HepG2 (cell line): ENCODE measurements around the gene UBC. TPM values are rescaled to one million over a fixed set of nuclear protein-coding genes. Genes with fewer than 3 reads are reported as not detected.

Experiments used
- CBX5 ChIP-seq: sonication (generic); formaldehyde crosslinking; IDR thresholded peaks from 2 replicates; pipeline ENCODE4 v1.4.0; 2020; ENCODE audit warnings: missing genetic modification reagents, borderline replicate concordance
- DNMT1 ChIP-seq: sonication (generic); formaldehyde crosslinking; IDR thresholded peaks from 2 replicates; pipeline ENCODE4 v1.5.1; 2020; ENCODE audit warnings: mild to moderate bottlenecking, missing genetic modification reagents
- FOXM1 ChIP-seq: sonication (generic); formaldehyde crosslinking; IDR thresholded peaks from 2 replicates; pipeline ENCODE4 v1.5.0; 2020; ENCODE audit warnings: missing genetic modification reagents
- HCFC1 ChIP-seq: fragments of 150-350 bp; IDR thresholded peaks from 2 replicates; pipeline ENCODE4 v1.6.1; 2014; ENCODE audit warnings: low read depth, low read length
- HES4 ChIP-seq: sonication (generic); formaldehyde crosslinking; IDR thresholded peaks from 2 replicates; pipeline ENCODE4 v1.9.0; 2021; ENCODE audit warnings: mild to moderate bottlenecking, missing genetic modification reagents, borderline replicate concordance
- HNF4G ChIP-seq, 2 experiments: sonication (generic) in 1 of 2; formaldehyde crosslinking in 1 of 2; IDR thresholded peaks; 2 replicates each; pipeline versions ENCODE4 v1.4.0 to v1.6.1; 2011 to 2020; ENCODE audit warnings: borderline replicate concordance in 2 of 2, low read depth in 2 of 2, mild to moderate bottlenecking in 2 of 2, low read length in 1 of 2, missing genetic modification reagents in 1 of 2, moderate library complexity in 1 of 2
- KLF13 ChIP-seq: sonication (generic); formaldehyde crosslinking; IDR thresholded peaks from 2 replicates; pipeline ENCODE4 v1.4.0; 2020; ENCODE audit warnings: mild to moderate bottlenecking, missing genetic modification reagents
- MEIS2 ChIP-seq: sonication (generic); formaldehyde crosslinking; IDR thresholded peaks from 2 replicates; pipeline ENCODE4 v1.9.0; 2021; ENCODE audit warnings: mild to moderate bottlenecking, missing genetic modification reagents
- MTF1 ChIP-seq: sonication (generic); formaldehyde crosslinking; IDR thresholded peaks from 2 replicates; pipeline ENCODE4 v1.5.0; 2020; ENCODE audit warnings: missing genetic modification reagents
- NFE2L2 ChIP-seq: fragments of 150-350 bp; IDR thresholded peaks from 2 replicates; pipeline ENCODE4 v1.6.1; 2014; ENCODE audit warnings: low read length
- NPAS2 ChIP-seq: sonication (generic); formaldehyde crosslinking; IDR thresholded peaks from 2 replicates; pipeline ENCODE4 v1.8.0; 2022; ENCODE audit warnings: mild to moderate bottlenecking, missing genetic modification reagents, borderline replicate concordance
- RARG ChIP-seq: sonication (generic); formaldehyde crosslinking; IDR thresholded peaks from 2 replicates; pipeline ENCODE4 v1.4.0; 2020; ENCODE audit warnings: low read depth, mild to moderate bottlenecking, missing genetic modification reagents
- SCMH1 ChIP-seq: sonication (generic); formaldehyde crosslinking; IDR thresholded peaks from 2 replicates; pipeline ENCODE4 v1.9.0; 2021; ENCODE audit warnings: missing genetic modification reagents, mild to moderate bottlenecking, borderline replicate concordance
- SP5 ChIP-seq: IDR thresholded peaks from 2 replicates; pipeline ENCODE4 v1.6.1; 2016; ENCODE audit warnings: low read depth, borderline replicate concordance
- TRIM24 ChIP-seq: sonication (generic); formaldehyde crosslinking; IDR thresholded peaks from 2 replicates; pipeline ENCODE4 v1.8.0; 2022; ENCODE audit warnings: mild to moderate bottlenecking, missing genetic modification reagents
- ZMYM4 ChIP-seq: sonication (generic); formaldehyde crosslinking; IDR thresholded peaks from 2 replicates; pipeline ENCODE4 v1.8.1; 2023; ENCODE audit warnings: mild to moderate bottlenecking, missing genetic modification reagents
- ZNF121 ChIP-seq: sonication (generic); formaldehyde crosslinking; IDR thresholded peaks from 2 replicates; pipeline ENCODE4 v1.5.0; 2020; ENCODE audit warnings: mild to moderate bottlenecking, missing genetic modification reagents
- ZNF124 ChIP-seq: sonication (generic); formaldehyde crosslinking; IDR thresholded peaks from 2 replicates; pipeline ENCODE4 v1.4.0; 2020; ENCODE audit warnings: missing genetic modification reagents
- ZNF318 ChIP-seq: sonication (generic); formaldehyde crosslinking; IDR thresholded peaks from 2 replicates; pipeline ENCODE4 v1.4.0; 2020; ENCODE audit warnings: mild to moderate bottlenecking, missing genetic modification reagents
- ZNF614 ChIP-seq: IDR thresholded peaks from 2 replicates; pipeline ENCODE4 v1.6.1; 2018; ENCODE audit warnings: missing biosample characterization, missing genetic modification reagents, inconsistent platforms, borderline replicate concordance
- ZNF766 ChIP-seq: sonication (generic); formaldehyde crosslinking; IDR thresholded peaks from 2 replicates; pipeline ENCODE4 v1.5.0; 2020; ENCODE audit warnings: missing genetic modification reagents, borderline replicate concordance
- ZNF768 ChIP-seq: sonication (generic); formaldehyde crosslinking; IDR thresholded peaks from 2 replicates; pipeline ENCODE4 v1.4.0; 2020; ENCODE audit warnings: missing genetic modification reagents
- ZSCAN9 ChIP-seq: IDR thresholded peaks from 2 replicates; pipeline ENCODE4 v1.6.1; 2016; ENCODE audit warnings: borderline replicate concordance
- polyA plus RNA-seq, 8 experiments: library from polyadenylated mRNA; depleted of rRNA in 3 of 8; stranded (reverse) in 7 of 8; unstranded in 1 of 8; fragments of >200 nt; fragmentation: Illumina TruSeq in 4 of 8; extraction: Trizol in 4 of 8; gene quantifications; 2 replicates each; pipeline versions ENCODE4 v1.2.1 to v1.2.3, GENCODE V29; 2011 to 2016; ENCODE audit warnings: low read depth in 4 of 8, missing spikeins in 1 of 8, mixed read lengths in 1 of 8; ENCODE audit not compliant: insufficient read depth in 1 of 8
- total RNA-seq, 5 experiments: library from RNA; depleted of rRNA; stranded (reverse); fragments of >200 nt; fragmentation: Illumina TruSeq; extraction: Trizol; gene quantifications; 2 replicates each; pipeline ENCODE4 v1.2.3, GENCODE V29; 2016; ENCODE audit warnings: low read depth in 1 of 5

Gene UBC
- total and polyA plus RNA-seq, 2 of the 13 experiments (the other 11 are each of a cell fraction or from before 2014, with no cell fraction given), result 805 to 1,432 TPM

- TF ChIP-seq ZMYM4 (CRISPR knock-in tag), result peak; percentile 73
- TF ChIP-seq ZNF318 (CRISPR knock-in tag), result no peak
- no peak for TF ChIP-seq ZNF766 (CRISPR knock-in tag)
- no peak for TF ChIP-seq MTF1
- TF ChIP-seq HES4, result no peak
- peak; percentile 78 for TF ChIP-seq SP5
- TF ChIP-seq NFE2L2, result peak; percentile 73
- TF ChIP-seq ZNF124 (CRISPR knock-in tag), result 0 out of 2 replicates have a peak, but pooled peaks have one; percentile 19
- TF ChIP-seq MEIS2 (CRISPR knock-in tag), result peak; percentile 79
- no peak for TF ChIP-seq SCMH1
- TF ChIP-seq FOXM1 (CRISPR knock-in tag), result no peak
- TF ChIP-seq KLF13, result no peak
- TF ChIP-seq TRIM24, result no peak
- peak; percentile 77; the same call in 1 of the 2 replicates for TF ChIP-seq ZNF614 (CRISPR knock-in tag)
- peak; percentile 60; the same call in 1 of the 2 replicates for TF ChIP-seq ZNF768 (CRISPR knock-in tag)
- TF ChIP-seq HNF4G (IDR thresholded peaks at IDR 0.05; ENCODE audit: borderline replicate concordance, low read depth, low read length), result peak; percentile 84
- peak; percentile 49; the same call in 1 of the 2 replicates for TF ChIP-seq HNF4G (CRISPR knock-in tag; IDR thresholded peaks at IDR 0.05; ENCODE audit: borderline replicate concordance, low read depth)
- peak; percentile 72; the same call in 1 of the 2 replicates for TF ChIP-seq CBX5 (CRISPR knock-in tag)
- TF ChIP-seq RARG, result no peak
- TF ChIP-seq ZSCAN9 (CRISPR knock-in tag), result peak; percentile 80; the same call in 1 of the 2 replicates
- TF ChIP-seq ZNF121 (CRISPR knock-in tag), result 0 out of 2 replicates have a peak, but pooled peaks have one; percentile 49
- TF ChIP-seq HCFC1, result peak; percentile 33; the same call in 1 of the 2 replicates
- TF ChIP-seq DNMT1 (CRISPR knock-in tag), result no peak
- no peak for TF ChIP-seq NPAS2 (CRISPR knock-in tag)
These were observed 2.8 kb upstream of the UBC start (continued) for GRCh38 chr12:124917135-124917840.
